H1 (cell line): ENCODE data around the gene SRCIN1. TPM values are rescaled to one million over a fixed set of nuclear protein-coding genes. Genes with fewer than 3 reads are reported as not detected.

ENCODE experiments used
- FOSL1 ChIP-seq: IDR thresholded peaks from 2 replicates; pipeline ENCODE4 v1.6.1; 2011; ENCODE audit warnings: mild to moderate bottlenecking, low read depth, low read length, moderate library complexity; ENCODE audit not compliant: insufficient read depth
- RFX5 ChIP-seq: IDR thresholded peaks from 2 replicates; pipeline ENCODE4 v1.6.1; 2011; ENCODE audit warnings: low read depth, low read length, improper control_type of control experiment, borderline replicate concordance
- SUZ12 ChIP-seq: fragments of 200-600 bp; sonication (generic); IDR thresholded peaks from 2 replicates; pipeline ENCODE4 v1.6.1; 2012; ENCODE audit warnings: mild to moderate bottlenecking, inconsistent platforms, low read length, moderate library complexity, mixed read lengths
- polyA plus RNA-seq, 7 experiments: library from polyadenylated mRNA; depleted of rRNA in 3 of 7; stranded (reverse) in 5 of 7; unstranded in 2 of 7; fragments of >200 nt in 5 of 7; fragments of 200-250 nt in 2 of 7; gene quantifications; 1 replicate in 5 of 7; 2 replicates in 1 of 7; 4 replicates in 1 of 7; pipeline versions ENCODE4 v1.2.1 to v1.2.3, GENCODE V29; 2011 to 2013; ENCODE audit warnings: missing spikeins in 2 of 7, mixed read lengths in 2 of 7
- total RNA-seq: library from RNA; stranded (reverse); fragmentation: NEBNext Ultra II Directional; extraction: Animal tissue kit (Norgen Biotek cat#: 25700); gene quantifications from 2 replicates; pipeline ENCODE4 v1.2.1, GENCODE V29; 2021

Gene SRCIN1
- total and polyA plus RNA-seq, 2 of the 8 experiments (the other 6 are each of a cell fraction or from before 2014, with no cell fraction given) = 2.8 to 3.8 TPM

DNA sequence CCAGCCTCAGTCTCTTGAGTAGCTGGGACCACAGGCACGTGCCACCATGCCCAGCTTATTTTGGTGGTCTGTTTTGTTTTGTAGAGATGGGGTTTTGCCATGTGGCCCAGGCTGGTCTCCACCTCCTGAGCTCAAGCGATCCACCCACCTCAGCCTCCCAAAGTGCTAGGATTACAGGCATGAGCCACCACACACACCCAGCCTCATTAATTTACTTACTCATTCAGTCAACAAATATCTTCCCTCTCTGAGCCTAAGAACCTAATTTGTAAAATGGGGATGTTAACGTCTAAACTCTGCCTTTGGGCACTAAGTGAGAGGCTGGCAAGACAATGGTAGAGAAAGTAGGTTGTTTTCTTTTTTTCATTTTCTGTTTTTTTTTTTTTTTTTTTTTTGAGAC lies 22.6 kb downstream of the SRCIN1 start (continued):
- no peak for TF ChIP-seq FOSL1
- no peak for TF ChIP-seq RFX5
- TF ChIP-seq SUZ12 = no peak
